ENCODE results near the gene DGKI.

DNA sequence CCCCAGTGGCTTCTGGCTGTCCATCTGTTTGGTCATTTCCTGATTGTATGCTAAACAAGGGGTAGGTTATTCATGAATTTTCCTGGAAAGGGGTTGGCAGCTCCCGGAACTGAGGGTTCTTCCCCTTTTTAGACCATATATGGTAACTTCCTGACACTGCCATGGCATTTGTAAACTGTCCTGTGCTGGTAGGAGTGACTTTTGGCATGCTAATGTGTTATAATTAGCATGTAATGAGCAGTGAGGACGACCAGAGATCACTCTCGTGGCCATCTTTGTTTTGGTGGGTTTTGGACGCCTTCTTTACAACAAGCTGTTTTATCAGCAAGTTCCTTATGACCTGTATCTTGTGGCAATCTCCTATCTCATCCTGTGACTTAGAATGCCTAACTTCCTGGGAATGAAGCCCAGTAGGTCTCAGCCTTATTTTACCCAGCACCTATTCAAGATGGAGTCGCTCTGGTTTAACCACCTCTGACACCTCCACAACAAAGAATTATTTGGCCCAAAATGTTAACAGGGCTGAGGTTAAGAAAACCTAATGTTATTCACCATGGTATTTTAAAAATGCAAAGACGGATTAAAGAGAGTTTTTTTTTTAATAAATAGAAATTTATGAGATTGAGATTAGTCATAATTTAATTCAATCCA, 500.9 kb downstream of the DGKI start:
- TF ChIP-seq POLR2A (IDR thresholded peaks at IDR 0.05; ENCODE audit: borderline replicate concordance, extremely low read depth, insufficient read depth, insufficient read length) (no peak), POLR2AphosphoS5 (IDR thresholded peaks at IDR 0.05; ENCODE audit: low read depth, low read length) (no peak), EZH2 (IDR thresholded peaks at IDR 0.05) (no peak), FOSL1 (IDR thresholded peaks at IDR 0.05; ENCODE audit: low read depth) (no peak), SIN3A (IDR thresholded peaks at IDR 0.05; ENCODE audit: low read depth) (no peak)
- TF ChIP-seq, protein P1, sequence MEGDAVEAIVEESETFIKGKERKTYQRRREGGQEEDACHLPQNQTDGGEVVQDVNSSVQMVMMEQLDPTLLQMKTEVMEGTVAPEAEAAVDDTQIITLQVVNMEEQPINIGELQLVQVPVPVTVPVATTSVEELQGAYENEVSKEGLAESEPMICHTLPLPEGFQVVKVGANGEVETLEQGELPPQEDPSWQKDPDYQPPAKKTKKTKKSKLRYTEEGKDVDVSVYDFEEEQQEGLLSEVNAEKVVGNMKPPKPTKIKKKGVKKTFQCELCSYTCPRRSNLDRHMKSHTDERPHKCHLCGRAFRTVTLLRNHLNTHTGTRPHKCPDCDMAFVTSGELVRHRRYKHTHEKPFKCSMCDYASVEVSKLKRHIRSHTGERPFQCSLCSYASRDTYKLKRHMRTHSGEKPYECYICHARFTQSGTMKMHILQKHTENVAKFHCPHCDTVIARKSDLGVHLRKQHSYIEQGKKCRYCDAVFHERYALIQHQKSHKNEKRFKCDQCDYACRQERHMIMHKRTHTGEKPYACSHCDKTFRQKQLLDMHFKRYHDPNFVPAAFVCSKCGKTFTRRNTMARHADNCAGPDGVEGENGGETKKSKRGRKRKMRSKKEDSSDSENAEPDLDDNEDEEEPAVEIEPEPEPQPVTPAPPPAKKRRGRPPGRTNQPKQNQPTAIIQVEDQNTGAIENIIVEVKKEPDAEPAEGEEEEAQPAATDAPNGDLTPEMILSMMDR (IDR thresholded peaks at IDR 0.05 in 2 of 3, conservative IDR thresholded peaks at IDR 0.05 in 1 of 3; ENCODE audit: borderline replicate concordance in 1 of 3, insufficient read depth in 1 of 3, low read depth in 2 of 3, low read length in 2 of 3), result no peak

All from HCT116 (cell line).